Common myeloid progenitor, CD34-positive (primary cell): ENCODE data around the gene HOXB3.

Source experiments
- CTCF ChIA-PET: fragments of 350-600 bp; sonication (Branson Sonifier 250); formaldehyde crosslinking; loops from one replicate; lab custom pipeline; 2021; ENCODE audit warnings: antibody characterized with exemption; lab: Charles Lee
- POLR2A ChIA-PET: fragments of 350-600 bp; sonication (Branson Sonifier 250); formaldehyde crosslinking; loops from one replicate; lab custom pipeline; 2021; ENCODE audit warnings: antibody characterized with exemption; lab: Charles Lee
- DNase-seq, 3 donors: peaks; one replicate each; pipeline versions ENCODE4 v3.0.0 to v3.0.0-alpha.2; 2013
- H3K27ac ChIP-seq, 2 experiments: 1 replicate in 1 of 2; 2 replicates in 1 of 2; pipeline ENCODE4 v1.7.0; 2013; ENCODE audit warnings: inconsistent platforms in 2 of 2, low read length in 2 of 2, mild to moderate bottlenecking in 2 of 2, low read depth in 1 of 2, moderate library complexity in 1 of 2; ENCODE audit not compliant: severe bottlenecking in 2 of 2, insufficient read depth in 1 of 2, poor library complexity in 1 of 2
- H3K27me3 ChIP-seq, 5 experiments: replicated peaks in 2 of 5; 1 replicate in 3 of 5; 2 replicates in 2 of 5; pipeline versions ENCODE4 v1.6.1 to v1.7.0; 2013; ENCODE audit warnings: low read length in 4 of 5, mild to moderate bottlenecking in 2 of 5, moderate library complexity in 2 of 5, inconsistent platforms in 1 of 5; ENCODE audit not compliant: insufficient read depth in 5 of 5, control insufficient read depth in 4 of 5
- H3K36me3 ChIP-seq, 4 experiments: 1 replicate in 2 of 4; 2 replicates in 2 of 4; pipeline versions ENCODE4 v1.6.1 to v1.7.0; 2013; ENCODE audit warnings: low read length in 3 of 4, control low read depth in 1 of 4, mild to moderate bottlenecking in 1 of 4; ENCODE audit not compliant: control insufficient read depth in 4 of 4, insufficient read depth in 4 of 4
- H3K4me1 ChIP-seq, 4 experiments: 1 replicate in 3 of 4; 2 replicates in 1 of 4; pipeline versions ENCODE4 v1.6.1 to v1.7.1; 2013; ENCODE audit warnings: low read length in 3 of 4, mild to moderate bottlenecking in 3 of 4, control low read depth in 1 of 4, inconsistent platforms in 1 of 4, moderate library complexity in 1 of 4; ENCODE audit not compliant: control insufficient read depth in 4 of 4, insufficient read depth in 4 of 4; ENCODE audit errors: control extremely low read depth in 1 of 4
- H3K4me3 ChIP-seq, 7 experiments: 1 replicate in 4 of 7; 2 replicates in 3 of 7; pipeline versions ENCODE4 v1.5.1 to v1.7.0; 2013; ENCODE audit warnings: mild to moderate bottlenecking in 7 of 7, low read length in 6 of 7, moderate library complexity in 6 of 7, inconsistent platforms in 2 of 7, low read depth in 2 of 7, control low read depth in 1 of 7; ENCODE audit not compliant: insufficient read depth in 4 of 7, control insufficient read depth in 1 of 7; ENCODE audit errors: extremely low read depth in 1 of 7
- H3K9me3 ChIP-seq, 5 experiments: 1 replicate in 4 of 5; 2 replicates in 1 of 5; pipeline versions ENCODE4 v1.6.1 to v1.7.1; 2013; ENCODE audit warnings: low read length in 4 of 5, mild to moderate bottlenecking in 2 of 5, inconsistent platforms in 1 of 5, low read depth in 1 of 5, moderate library complexity in 1 of 5; ENCODE audit not compliant: control insufficient read depth in 4 of 5, insufficient read depth in 2 of 5; ENCODE audit errors: control extremely low read depth in 1 of 5
- WGBS: methylation state at CpG from one replicate; pipeline ENCODE4 v1.1.5; 2013; ENCODE audit not compliant: insufficient coverage; 5-methylcytosine and 5-hydroxymethylcytosine counted together

HOXB3 gene

GRCh38 chr17:48551596-48552465 lies 38.2 kb downstream of the HOXB3 start:
- 94% methylated on average over 40 of the region's 47 CpGs for WGBS
- Histone ChIP-seq H3K4me3 (no peak overlapping the region), H3K4me1 (peaks cover 8 to 60% (median 44%) of the 10 kb centered on the region in 4 experiments), H3K27ac (no peak overlapping the region), H3K9me3 (no peaks in the 10 kb centered on the region), H3K36me3 (peaks cover 5 to 42% (median 24%) of the 10 kb centered on the region in 4 experiments), H3K27me3 (no peaks in the 10 kb centered on the region)
- ChIA-PET CTCF (no interaction called here), POLR2A (interaction anchor here (0.6 kb wide), 1 partner anchor 461 kb away, joined by 4 read pairs; no protein-coding TSS in a partner anchor)
- DNase-seq: no peak

- no peaks in the 10 kb centered on the region for H3K27me3 ChIP-seq
- 98% methylated on average over 5 of the region's 19 CpGs for WGBS
- H3K27ac ChIP-seq: no peak overlapping the region
- CTCF ChIA-PET: no interaction called here
- H3K4me3 ChIP-seq: no peak overlapping the region
- H3K4me1 ChIP-seq: peaks cover 12 to 60% (median 46%) of the 10 kb centered on the region in 4 experiments
- H3K36me3 ChIP-seq: peaks cover 5 to 42% (median 24%) of the 10 kb centered on the region in 4 experiments
- no peaks in the 10 kb centered on the region for H3K9me3 ChIP-seq
- no peak for DNase-seq
- POLR2A ChIA-PET: interaction anchor here (0.6 kb wide), 1 partner anchor 460 kb away, joined by 4 read pairs; no protein-coding TSS in a partner anchor
Measured at GRCh38 chr17:48551214-48551555, 38.9 kb downstream of the HOXB3 start.

GRCh38 chr17:48550502-48551213 lies 39.4 kb downstream of the HOXB3 start:
- Histone ChIP-seq H3K4me3 (no peak overlapping the region), H3K36me3 (peaks cover 5 to 42% (median 24%) of the 10 kb centered on the region in 4 experiments), H3K27ac (no peak overlapping the region), H3K9me3 (no peaks in the 10 kb centered on the region), H3K27me3 (no peaks in the 10 kb centered on the region), H3K4me1 (peaks cover 15 to 60% (median 46%) of the 10 kb centered on the region in 4 experiments)
- no peak for DNase-seq
- CTCF ChIA-PET: interaction anchor here (1.5 to 2.1 kb wide), 2 partner anchors 9 to 37 kb away, joined by 3 to 5 read pairs; no protein-coding TSS in a partner anchor
- 98% methylated on average over 45 of the region's 70 CpGs for WGBS
- POLR2A ChIA-PET: no interaction called here

- Histone ChIP-seq H3K4me1 (peaks cover 21 to 62% (median 47%) of the 10 kb centered on the region in 4 experiments), H3K4me3 (no peak overlapping the region), H3K27me3 (no peaks in the 10 kb centered on the region), H3K36me3 (peaks cover 5 to 42% (median 24%) of the 10 kb centered on the region in 4 experiments), H3K9me3 (no peaks in the 10 kb centered on the region), H3K27ac (no peak overlapping the region)
- DNase-seq: no peak
- CTCF ChIA-PET: interaction anchor here (1.5 to 2.1 kb wide), 6 partner anchors 10 to 68 kb away, joined by 3 to 9 read pairs (median 4); no protein-coding TSS in a partner anchor
- POLR2A ChIA-PET: no interaction called here
- 100% methylated on average over 14 of the region's 18 CpGs for WGBS
Measured at GRCh38 chr17:48549914-48550501, 40.0 kb downstream of the HOXB3 start.

GRCh38 chr17:48549281-48549630 lies 40.8 kb downstream of the HOXB3 start:
- Histone ChIP-seq H3K4me3 (no peak overlapping the region), H3K9me3 (no peaks in the 10 kb centered on the region), H3K27me3 (no peaks in the 10 kb centered on the region), H3K4me1 (peaks cover 22 to 58% (median 45%) of the 10 kb centered on the region in 4 experiments), H3K27ac (peak overlapping the region in 1 of 2 experiments; percentile 95), H3K36me3 (peaks cover 5 to 37% (median 23%) of the 10 kb centered on the region in 4 experiments)
- no peak for DNase-seq
- CTCF ChIA-PET: interaction anchor here (0.7 to 3.6 kb wide), 11 partner anchors 8 to 67 kb away, joined by 3 to 16 read pairs (median 5); partner anchors contain the start of gene HOXB5
- WGBS: 80% methylated on average over 1 of the region's 3 CpGs
- POLR2A ChIA-PET: interaction anchor here (0.7 to 0.8 kb wide), 2 partner anchors 8 to 15 kb away, joined by 3 read pairs; no protein-coding TSS in a partner anchor

GRCh38 chr17:48548523-48549280 lies 41.3 kb downstream of the HOXB3 start:
- POLR2A ChIA-PET: interaction anchor here (0.7 to 0.8 kb wide), 2 partner anchors 8 to 16 kb away, joined by 3 read pairs; no protein-coding TSS in a partner anchor
- peak overlapping the region in 3 of 7 experiments; percentile 12 to 68 (median 19) for H3K4me3 ChIP-seq

More at GRCh38 chr17:48548523-48549280, 41.3 kb downstream of the HOXB3 start:
- peaks cover 2 to 36% (median 23%) of the 10 kb centered on the region in 4 experiments for H3K36me3 ChIP-seq
- CTCF ChIA-PET: interaction anchor here (0.7 to 3.6 kb wide), 12 partner anchors 9 to 67 kb away, joined by 3 to 16 read pairs (median 4); partner anchors contain the start of gene HOXB5
- no peaks in the 10 kb centered on the region for H3K9me3 ChIP-seq
- H3K27ac ChIP-seq: peak overlapping the region in 1 of 2 experiments; percentile 95
- H3K27me3 ChIP-seq: no peaks in the 10 kb centered on the region
- WGBS: 50% methylated on average over 2 of the region's 6 CpGs
- DNase-seq: peak in 1 of 3 donors; percentile 53
- peaks cover 22 to 58% (median 47%) of the 10 kb centered on the region in 4 experiments for H3K4me1 ChIP-seq
